IPS DF 6.9 (cell line): Measurements from ENCODE around the gene MAML2.
"Not testable (repeated sequence)": the region's sequence is repeated elsewhere in the genome, so short reads cannot be mapped to it uniquely, and the experiment has no call there.

ENCODE experiments used
- DNase-seq: peaks from one replicate; pipeline ENCODE4 v3.0.0-alpha.2; 2013; ENCODE audit warnings: low read depth, low spot score
- H3K27ac ChIP-seq: one replicate; pipeline ENCODE4 v1.5.1; 2013; ENCODE audit warnings: low read length, control low read depth
- H3K27me3 ChIP-seq: 2 replicates; pipeline ENCODE4 v1.6.1; 2013; ENCODE audit warnings: mild to moderate bottlenecking, low read length; ENCODE audit not compliant: control insufficient read depth, insufficient read depth
- H3K36me3 ChIP-seq: 2 replicates; pipeline ENCODE4 v1.6.1; 2013; ENCODE audit warnings: low read length; ENCODE audit not compliant: control insufficient read depth, insufficient read depth
- H3K4me1 ChIP-seq: 2 replicates; pipeline ENCODE4 v1.6.1; 2013; ENCODE audit warnings: low read length; ENCODE audit not compliant: control insufficient read depth, insufficient read depth
- H3K4me3 ChIP-seq: 2 replicates; pipeline ENCODE4 v1.5.1; 2013; ENCODE audit warnings: mild to moderate bottlenecking, low read length
- H3K9me3 ChIP-seq: 2 replicates; pipeline ENCODE4 v1.6.1; 2013; ENCODE audit warnings: low read length, inconsistent platforms; ENCODE audit not compliant: control insufficient read depth, insufficient read depth
- WGBS: extraction: QIAGEN DNeasy Blood & Tissue Kit; methylation state at CpG from one replicate; pipeline ENCODE4 v1.1.7; 2013; ENCODE audit warnings: mixed read lengths, missing lambda C conversion rate; ENCODE audit not compliant: insufficient read length, insufficient coverage; 5-methylcytosine and 5-hydroxymethylcytosine counted together

MAML2 gene

DNA sequence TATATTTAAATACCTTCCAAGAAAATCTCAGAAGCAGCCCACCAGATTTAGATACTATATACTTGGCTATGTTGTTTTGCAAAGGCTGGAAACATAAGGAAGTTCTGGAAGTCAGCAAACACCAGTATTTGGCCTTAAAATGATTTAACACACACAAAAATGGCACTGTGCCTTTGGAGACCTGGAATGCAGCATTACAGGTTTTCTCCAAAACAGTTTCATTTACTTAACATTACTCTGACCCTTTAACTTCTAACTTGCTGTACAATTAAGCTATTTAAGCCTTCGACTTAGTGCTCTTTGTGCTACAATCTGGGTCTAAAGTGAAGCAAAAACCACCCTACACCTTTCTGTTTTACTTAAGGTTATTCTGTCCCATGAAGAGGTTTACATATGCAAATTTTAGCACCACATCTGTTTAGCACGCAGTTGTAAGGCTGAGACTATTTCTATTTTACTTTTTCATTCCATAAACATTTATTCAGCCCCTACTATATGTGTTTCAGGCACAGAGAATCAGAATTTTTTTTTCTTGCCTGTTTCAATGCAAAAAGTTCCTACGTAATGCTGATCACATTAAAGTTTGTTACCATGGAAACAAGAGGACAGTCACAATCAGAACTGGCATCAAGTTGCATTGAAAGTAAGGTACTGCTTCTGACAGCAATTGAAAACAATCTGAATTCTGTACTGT is 70.3 kb downstream of the MAML2 start:
- WGBS: no CpG with 5 or more reads among the region's 3 CpGs
- no peak overlapping the region for H3K4me3 ChIP-seq
- no peak for DNase-seq

DNA sequence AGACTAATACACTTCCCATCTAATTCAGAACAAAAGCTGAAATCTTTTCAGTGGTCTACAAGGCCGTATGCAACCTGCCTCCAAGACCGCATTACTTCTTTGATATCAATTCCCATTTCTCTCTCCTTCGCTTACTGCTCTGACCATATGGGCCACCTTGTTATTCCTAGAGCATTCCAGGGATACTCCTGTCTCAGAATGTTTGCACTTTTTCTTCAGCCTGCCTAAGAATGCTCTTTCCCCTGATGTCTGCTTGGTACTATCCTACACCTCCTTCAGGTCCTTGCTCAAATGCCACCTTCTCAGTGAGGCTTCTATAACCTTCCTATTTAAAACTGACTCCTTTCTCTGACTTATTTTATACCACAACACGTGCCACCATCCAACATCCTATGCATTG is 71.2 kb downstream of the MAML2 start:
- no peak overlapping the region for H3K4me3 ChIP-seq
- no peaks in the 10 kb centered on the region for H3K36me3 ChIP-seq
- no peak for DNase-seq
- no CpG with 5 or more reads among the region's 4 CpGs for WGBS
- H3K27ac ChIP-seq: no peak overlapping the region
- peaks cover 4% of the 10 kb centered on the region; the same call in 1 of the 2 replicates for H3K4me1 ChIP-seq
- no peaks in the 10 kb centered on the region for H3K9me3 ChIP-seq
- H3K27me3 ChIP-seq: no peaks in the 10 kb centered on the region

More for the DNA sequence above, 70.3 kb downstream of the MAML2 start:
- Histone ChIP-seq H3K4me1 (peaks cover 1% of the 10 kb centered on the region; the same call in 1 of the 2 replicates), H3K27me3 (no peaks in the 10 kb centered on the region), H3K27ac (no peak overlapping the region), H3K9me3 (no peaks in the 10 kb centered on the region), H3K36me3 (no peaks in the 10 kb centered on the region)

GRCh38 chr11:96271352-96271751 is 71.6 kb downstream of the MAML2 start:
- not testable (repeated sequence) for H3K4me3 ChIP-seq, H3K27me3 ChIP-seq, H3K36me3 ChIP-seq, DNase-seq, H3K4me1 ChIP-seq, H3K9me3 ChIP-seq, H3K27ac ChIP-seq

DNA sequence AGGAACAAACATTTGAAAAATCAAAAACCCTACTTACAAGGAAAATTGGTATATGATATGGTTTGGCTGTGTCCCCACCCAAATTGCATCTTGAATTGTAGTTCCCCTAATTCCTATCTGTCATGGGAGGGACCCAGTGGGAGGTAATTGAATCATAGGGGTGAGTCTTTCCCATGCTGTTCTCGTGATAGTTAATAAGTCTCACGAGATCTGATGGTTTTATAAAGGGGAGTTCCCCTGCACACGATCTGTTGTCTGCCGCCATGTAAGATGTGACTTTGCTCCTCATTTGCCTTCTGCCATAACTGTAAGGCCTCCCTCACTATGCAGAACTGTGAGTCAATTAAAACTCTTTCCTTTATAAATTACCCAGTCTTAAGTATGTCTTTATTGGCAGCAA is 74.5 kb downstream of the MAML2 start:
- no CpG with 5 or more reads among the region's 4 CpGs for WGBS
- DNase-seq, H3K4me1 ChIP-seq, H3K4me3 ChIP-seq, H3K27ac ChIP-seq, H3K27me3 ChIP-seq, H3K36me3 ChIP-seq, H3K9me3 ChIP-seq: not testable (repeated sequence)

GRCh38 chr11:96267496-96268032 is 75.4 kb downstream of the MAML2 start:
- H3K4me1 ChIP-seq: peaks cover 4% of the 10 kb centered on the region; the same call in 1 of the 2 replicates
- H3K9me3 ChIP-seq: no peaks in the 10 kb centered on the region
- H3K4me3 ChIP-seq: no peak overlapping the region
- WGBS: no CpG with 5 or more reads among the region's 2 CpGs
- no peak for DNase-seq
- no peak overlapping the region for H3K27ac ChIP-seq
- no peaks in the 10 kb centered on the region for H3K27me3 ChIP-seq
- no peaks in the 10 kb centered on the region for H3K36me3 ChIP-seq

GRCh38 chr11:96267001-96267495 is 75.9 kb downstream of the MAML2 start:
- H3K4me1 ChIP-seq: peaks cover 4% of the 10 kb centered on the region; the same call in 1 of the 2 replicates
- WGBS: no CpG with 5 or more reads among the region's 1 CpG
- no peak overlapping the region for H3K27ac ChIP-seq
- H3K36me3 ChIP-seq: no peaks in the 10 kb centered on the region
- no peak for DNase-seq
- no peak overlapping the region for H3K4me3 ChIP-seq
- H3K27me3 ChIP-seq: no peaks in the 10 kb centered on the region
- H3K9me3 ChIP-seq: no peaks in the 10 kb centered on the region

DNA sequence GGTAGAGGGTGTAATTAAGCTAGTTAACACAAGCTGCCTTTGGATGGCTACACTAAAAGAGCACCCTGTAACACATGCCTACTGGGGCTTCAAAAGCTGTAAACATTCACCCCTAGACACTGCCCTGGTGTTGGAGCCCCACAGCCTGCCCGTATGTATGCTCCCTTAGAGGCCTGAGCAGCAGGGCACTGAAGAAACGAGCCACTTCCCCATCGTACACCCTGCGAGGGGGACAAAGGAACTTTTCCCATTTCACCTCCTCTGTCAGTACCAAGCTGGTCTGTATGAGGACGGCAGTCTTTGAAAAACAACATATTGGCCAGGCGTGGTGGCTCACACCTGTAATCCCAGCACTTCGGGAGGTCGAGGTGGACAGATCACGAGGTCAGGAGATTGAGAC is 77.0 kb downstream of the MAML2 start:
- no peaks in the 10 kb centered on the region for H3K27me3 ChIP-seq
- DNase-seq: no peak
- H3K4me3 ChIP-seq: no peak overlapping the region
- peaks cover 3% of the 10 kb centered on the region; the same call in 1 of the 2 replicates for H3K4me1 ChIP-seq
- no peaks in the 10 kb centered on the region for H3K9me3 ChIP-seq
- WGBS: no CpG with 5 or more reads among the region's 9 CpGs
- H3K27ac ChIP-seq: no peak overlapping the region
- H3K36me3 ChIP-seq: no peaks in the 10 kb centered on the region

DNA sequence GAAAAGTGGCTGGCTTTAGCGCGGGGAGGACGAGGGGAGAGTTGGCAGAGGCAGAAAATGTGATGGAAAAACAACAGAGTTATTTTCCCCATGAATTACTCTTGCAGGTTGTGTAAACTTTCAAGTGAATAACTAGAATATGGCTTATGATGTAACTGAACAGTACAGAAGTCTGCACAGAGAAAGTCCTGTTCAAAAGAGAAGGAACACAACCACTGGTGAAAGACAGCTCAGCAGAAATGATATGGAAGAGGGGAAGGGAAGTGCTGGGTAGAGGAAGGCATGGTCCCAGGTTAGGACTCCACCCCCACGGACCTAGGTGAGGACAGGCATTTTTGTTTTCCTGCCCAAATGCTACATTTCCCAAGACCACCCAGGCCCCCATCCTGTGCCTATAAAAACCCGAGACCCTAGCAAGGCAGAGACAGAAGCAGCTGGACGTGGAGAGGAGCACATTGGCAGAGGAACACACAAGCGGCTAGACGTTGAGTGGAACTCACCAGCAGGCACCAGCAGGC is 77.7 kb downstream of the MAML2 start:
- H3K36me3 ChIP-seq: no peaks in the 10 kb centered on the region
- WGBS: no CpG with 5 or more reads among the region's 8 CpGs
- no peak overlapping the region for H3K27ac ChIP-seq
- DNase-seq: no peak
- no peaks in the 10 kb centered on the region for H3K27me3 ChIP-seq
- no peak overlapping the region for H3K4me3 ChIP-seq
- no peaks in the 10 kb centered on the region for H3K9me3 ChIP-seq
- H3K4me1 ChIP-seq: peaks cover 3% of the 10 kb centered on the region; the same call in 1 of the 2 replicates

DNA sequence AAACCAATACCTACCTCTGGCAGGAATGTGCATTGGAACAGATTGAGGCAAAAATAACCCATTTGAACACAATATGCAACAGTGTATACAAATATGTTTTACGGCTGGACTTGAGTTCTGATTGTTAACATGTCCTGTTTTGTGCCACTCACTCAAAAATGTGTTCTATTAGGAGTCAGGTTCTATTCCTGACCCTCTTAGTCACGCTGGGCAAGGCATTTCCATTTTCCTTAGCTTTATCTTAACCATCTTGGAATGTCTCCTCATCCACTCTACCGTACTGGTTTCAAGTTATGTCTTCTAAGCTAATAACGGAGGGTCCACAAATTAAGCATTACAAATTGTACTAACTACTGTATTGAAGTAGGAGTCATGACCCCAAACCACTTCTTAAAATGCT is 78.6 kb downstream of the MAML2 start:
- no CpG with 5 or more reads among the region's 4 CpGs for WGBS

GRCh38 chr11:96263238-96263763 is 79.7 kb downstream of the MAML2 start:
- Histone ChIP-seq H3K27ac (no peak overlapping the region), H3K4me3 (no peak overlapping the region), H3K4me1 (peaks cover 3% of the 10 kb centered on the region; the same call in 1 of the 2 replicates), H3K27me3 (no peaks in the 10 kb centered on the region), H3K9me3 (no peaks in the 10 kb centered on the region), H3K36me3 (no peaks in the 10 kb centered on the region)
- no peak for DNase-seq

More for the DNA sequence above, 78.6 kb downstream of the MAML2 start:
- Histone ChIP-seq H3K4me3 (no peak overlapping the region), H3K4me1 (peaks cover 3% of the 10 kb centered on the region; the same call in 1 of the 2 replicates), H3K27me3 (no peaks in the 10 kb centered on the region), H3K36me3 (no peaks in the 10 kb centered on the region), H3K27ac (no peak overlapping the region), H3K9me3 (no peaks in the 10 kb centered on the region)
- DNase-seq: no peak
